Epithelial cell of esophagus (primary cell): ENCODE data around the gene MYNN.

Source experiments
- DNase-seq: peaks from one replicate; pipeline ENCODE4 v3.0.0; 2010; ENCODE audit warnings: low read depth
- H3K4me3 ChIP-seq: 2 replicates; pipeline ENCODE4 v1.5.1; 2011; ENCODE audit warnings: mild to moderate bottlenecking, low read length, control low read depth
- TF ChIP-seq, protein P1 (sequence below): IDR thresholded peaks from 2 replicates; pipeline ENCODE4 v1.5.1; 2011; ENCODE audit warnings: low read depth, mild to moderate bottlenecking, low read length, control low read depth, inconsistent platforms; ENCODE audit not compliant: insufficient read depth; ENCODE audit errors: missing control alignments

MYNN gene

DNA sequence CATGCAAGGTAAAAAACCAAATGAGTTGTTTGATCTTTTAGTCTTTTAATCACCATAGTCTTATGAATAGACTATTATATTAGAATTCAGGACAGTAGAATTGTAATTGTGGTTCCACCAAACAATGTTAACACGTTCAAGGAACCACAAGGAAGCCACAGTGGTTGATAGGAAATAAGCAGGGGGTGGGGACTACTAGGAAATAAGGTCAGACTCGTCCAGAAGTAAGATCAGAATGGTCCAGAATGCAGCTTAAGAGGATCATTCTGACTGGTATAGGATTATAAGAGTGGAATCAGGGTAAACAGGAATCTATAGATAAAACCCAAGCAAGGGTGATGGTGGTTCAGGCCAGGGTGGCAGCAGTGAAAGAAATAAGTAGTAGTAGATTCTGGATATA is 7.5 kb downstream of the MYNN start:
- no peak overlapping the region for H3K4me3 ChIP-seq
- DNase-seq: no peak

DNA sequence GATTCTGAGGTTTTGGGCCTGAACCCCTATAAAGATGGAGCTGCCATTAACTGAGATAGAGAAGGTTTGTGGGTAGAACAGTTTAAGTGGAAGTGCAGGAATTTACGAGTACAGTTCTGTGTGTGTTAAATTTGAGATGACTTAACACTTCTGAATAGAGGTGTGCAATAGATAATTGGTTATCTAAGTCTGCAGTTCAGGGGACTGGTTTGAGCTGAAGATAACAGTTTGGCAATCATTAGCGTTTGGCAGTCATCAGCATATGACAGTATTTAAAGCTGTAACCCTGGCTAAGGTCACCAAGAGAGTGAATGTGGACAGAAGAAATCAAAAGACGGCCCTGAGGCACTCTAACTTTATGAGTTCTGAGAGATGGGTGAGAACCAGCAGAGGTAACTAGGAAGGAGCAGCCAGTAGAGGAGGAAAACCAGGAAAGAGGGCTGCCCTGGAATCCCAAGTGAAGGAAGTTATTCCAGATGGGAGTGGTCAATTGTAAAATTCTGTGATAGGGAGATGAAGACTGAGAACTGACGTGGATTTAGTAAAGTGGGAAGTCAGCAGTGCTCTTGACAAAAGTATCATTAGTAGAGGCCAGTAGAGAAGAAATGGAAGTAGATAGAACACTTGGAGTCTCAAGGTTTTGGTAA is 8.1 kb downstream of the MYNN start:
- H3K4me3 ChIP-seq: no peak overlapping the region
- TF ChIP-seq, protein P1, sequence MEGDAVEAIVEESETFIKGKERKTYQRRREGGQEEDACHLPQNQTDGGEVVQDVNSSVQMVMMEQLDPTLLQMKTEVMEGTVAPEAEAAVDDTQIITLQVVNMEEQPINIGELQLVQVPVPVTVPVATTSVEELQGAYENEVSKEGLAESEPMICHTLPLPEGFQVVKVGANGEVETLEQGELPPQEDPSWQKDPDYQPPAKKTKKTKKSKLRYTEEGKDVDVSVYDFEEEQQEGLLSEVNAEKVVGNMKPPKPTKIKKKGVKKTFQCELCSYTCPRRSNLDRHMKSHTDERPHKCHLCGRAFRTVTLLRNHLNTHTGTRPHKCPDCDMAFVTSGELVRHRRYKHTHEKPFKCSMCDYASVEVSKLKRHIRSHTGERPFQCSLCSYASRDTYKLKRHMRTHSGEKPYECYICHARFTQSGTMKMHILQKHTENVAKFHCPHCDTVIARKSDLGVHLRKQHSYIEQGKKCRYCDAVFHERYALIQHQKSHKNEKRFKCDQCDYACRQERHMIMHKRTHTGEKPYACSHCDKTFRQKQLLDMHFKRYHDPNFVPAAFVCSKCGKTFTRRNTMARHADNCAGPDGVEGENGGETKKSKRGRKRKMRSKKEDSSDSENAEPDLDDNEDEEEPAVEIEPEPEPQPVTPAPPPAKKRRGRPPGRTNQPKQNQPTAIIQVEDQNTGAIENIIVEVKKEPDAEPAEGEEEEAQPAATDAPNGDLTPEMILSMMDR: no peak
- no peak for DNase-seq

More for the DNA sequence above, 7.5 kb downstream of the MYNN start:
- TF ChIP-seq, protein P1: no peak

DNA sequence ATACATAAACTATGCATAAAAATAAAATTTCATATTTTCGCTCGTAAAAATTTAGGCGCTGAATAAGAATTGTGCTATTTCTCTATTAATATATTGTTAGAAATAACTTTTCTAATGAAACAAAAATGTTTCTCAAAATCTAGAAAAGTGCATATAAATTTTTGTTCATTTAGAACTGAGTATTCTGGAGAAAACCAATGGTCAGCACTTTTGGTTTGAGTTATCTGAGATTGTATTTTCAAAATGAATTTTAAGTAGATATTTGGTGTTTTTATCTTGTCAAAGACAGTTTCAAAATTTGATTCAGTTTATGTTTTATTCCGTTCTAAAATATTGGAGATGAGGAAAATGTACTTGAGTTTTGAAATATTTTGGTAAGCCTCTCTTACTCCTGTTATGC is 13.9 kb downstream of the MYNN start:
- DNase-seq: no peak
- H3K4me3 ChIP-seq: no peak overlapping the region
- TF ChIP-seq, protein P1: no peak

DNA sequence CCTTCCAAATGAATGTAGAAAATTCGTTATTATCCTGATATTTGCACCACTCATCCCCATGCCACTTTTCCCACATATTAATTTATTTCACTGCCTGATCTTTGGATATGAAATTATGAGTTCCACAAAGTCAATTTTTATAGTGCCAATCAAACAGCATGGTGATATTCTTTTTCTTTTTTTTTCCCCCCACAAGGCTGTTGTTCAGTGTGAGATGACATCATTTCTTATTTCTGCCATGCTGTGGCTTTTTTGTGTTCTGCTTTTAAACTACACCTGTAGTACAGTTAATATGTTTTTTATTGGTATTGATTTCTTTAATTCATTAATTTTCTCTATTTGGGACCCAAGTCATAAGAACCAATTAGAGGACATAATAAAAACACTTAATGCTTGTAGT is 14.6 kb downstream of the MYNN start:
- TF ChIP-seq, protein P1: no peak
- no peak overlapping the region for H3K4me3 ChIP-seq
- DNase-seq: no peak

DNA sequence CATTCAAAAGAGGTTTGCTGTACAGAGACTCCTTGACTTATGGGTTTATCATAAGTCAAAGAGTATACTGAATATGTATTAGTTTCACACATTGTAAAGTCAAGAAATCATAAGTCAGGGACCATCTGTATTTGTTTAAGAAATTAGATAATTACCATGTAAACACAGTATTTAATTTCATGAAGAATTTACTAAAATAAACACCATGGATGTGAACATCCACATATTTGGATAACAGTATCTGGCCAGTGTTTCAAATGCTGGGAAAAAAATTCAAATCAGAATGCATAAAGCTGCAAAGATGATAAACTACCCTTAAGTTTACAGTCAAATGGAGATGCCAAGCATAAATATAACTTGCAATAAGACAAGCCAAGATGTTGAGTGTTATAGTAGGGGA is 17.0 kb downstream of the MYNN start:
- no peak for DNase-seq
- TF ChIP-seq, protein P1: no peak
- no peak overlapping the region for H3K4me3 ChIP-seq

DNA sequence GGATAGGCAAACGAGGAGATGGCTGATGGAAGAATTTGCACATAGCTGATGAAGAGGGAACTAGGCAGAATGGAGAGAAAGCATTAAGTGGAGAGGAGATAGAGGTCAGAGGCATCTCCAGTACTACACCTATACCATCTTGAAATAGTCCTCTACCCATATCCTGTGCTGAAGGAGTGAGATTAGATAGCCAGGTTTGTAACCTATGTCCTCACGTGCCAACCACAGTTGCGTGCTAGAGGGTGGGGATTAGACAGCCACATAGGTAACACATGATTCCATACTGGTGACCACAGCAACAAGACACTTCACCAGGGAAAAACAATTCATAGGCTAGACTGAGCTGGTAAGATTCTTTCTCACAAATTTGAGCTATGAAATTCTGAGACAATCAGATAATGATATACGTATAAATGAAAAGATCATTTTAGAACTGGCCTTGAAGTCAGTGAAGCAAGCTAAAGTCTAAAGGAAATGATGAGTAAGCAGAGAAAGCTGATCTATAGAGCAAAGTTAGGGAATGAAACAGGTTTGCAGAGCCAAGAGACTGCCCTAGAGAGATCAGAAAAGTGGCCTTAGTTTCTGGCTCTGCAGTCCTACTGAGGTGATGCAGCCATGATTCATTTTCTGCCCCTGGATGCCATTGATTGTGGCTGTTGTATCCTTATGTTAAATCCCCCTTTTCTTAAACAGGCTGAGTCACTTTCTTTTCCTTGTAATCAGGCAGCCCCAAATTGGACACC is 17.7 kb downstream of the MYNN start:
- TF ChIP-seq, protein P1: no peak
- peak; percentile 24 for DNase-seq
- H3K4me3 ChIP-seq: no peak overlapping the region
